GM18951 (cell line): Measurements from ENCODE around the gene AKAP14.
"Not testable (repeated sequence)": the region's sequence is repeated elsewhere in the genome, so short reads cannot be mapped to it uniquely, and the experiment has no call there.

Experiments used
- POLR2A ChIP-seq: IDR thresholded peaks from 4 replicates; pipeline ENCODE4 v1.6.1; 2011; ENCODE audit warnings: mild to moderate bottlenecking; ENCODE audit not compliant: insufficient read length, insufficient read depth; ENCODE audit errors: extremely low read depth
- in situ Hi-C: fragments of 300-500 bp; cut with MboI; formaldehyde crosslinking; loops from one replicate; pipeline ENCODE4 v1.12.0; 2022; ENCODE audit warnings: low sequenced_read_pairs, mixed read lengths, inconsistent platforms; ENCODE audit not compliant: unreplicated experiment

AKAP14 gene

GRCh38 chrX:119943185-119943988 is 47.7 kb downstream of the AKAP14 start, which contains the start of gene NKAP:
NKAP (minus strand) TSS chrX:119943751; CDS start chrX:119943605, 146 bp downstream.
- in situ Hi-C loops, result no loop called here

DNA sequence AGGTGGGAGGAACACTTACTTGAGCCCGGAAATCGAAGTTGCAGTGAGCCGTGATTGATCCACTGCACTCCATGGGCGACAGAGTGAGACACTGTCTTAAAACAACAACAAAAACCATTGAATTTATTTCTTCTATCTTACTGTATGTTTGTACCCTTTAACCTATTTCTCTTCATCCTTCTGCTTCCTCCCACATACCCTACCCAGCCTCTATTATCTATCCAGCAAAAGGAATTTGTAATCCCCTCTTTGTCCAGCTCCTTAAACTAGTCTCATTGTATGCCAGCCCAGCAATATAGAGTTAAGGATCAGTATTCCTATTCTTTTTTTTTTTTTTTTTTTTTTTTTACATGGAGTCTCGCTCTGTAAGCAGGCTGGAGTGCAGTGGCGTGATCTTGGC is 49.8 kb downstream of the AKAP14 start:
- TF ChIP-seq POLR2A, result no peak

More at GRCh38 chrX:119943185-119943988, 47.7 kb downstream of the AKAP14 start, which contains the start of gene NKAP:
- TF ChIP-seq POLR2A, result peak; percentile 66

DNA sequence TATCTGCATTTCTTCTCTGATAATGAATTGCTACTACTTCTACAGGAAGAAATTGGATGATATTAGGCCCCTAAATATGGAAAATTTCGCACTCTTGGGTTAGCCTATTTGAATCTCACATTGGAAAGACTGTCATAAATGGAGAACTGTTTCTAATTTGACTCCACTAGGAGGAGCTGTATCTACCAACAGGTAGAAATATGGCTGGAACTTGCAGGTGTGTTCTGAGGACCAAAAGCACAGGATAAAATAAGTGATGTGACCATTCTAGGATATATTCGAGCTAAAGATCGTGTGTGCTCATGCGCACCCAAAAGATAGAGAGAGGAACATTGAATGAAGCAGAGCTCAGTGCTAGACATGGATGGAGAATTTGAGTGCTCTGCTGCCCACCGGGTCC is 52.7 kb downstream of the AKAP14 start:
- no peak for TF ChIP-seq POLR2A

More for the DNA sequence above, 49.8 kb downstream of the AKAP14 start:
- in situ Hi-C loops, result no loop called here

DNA sequence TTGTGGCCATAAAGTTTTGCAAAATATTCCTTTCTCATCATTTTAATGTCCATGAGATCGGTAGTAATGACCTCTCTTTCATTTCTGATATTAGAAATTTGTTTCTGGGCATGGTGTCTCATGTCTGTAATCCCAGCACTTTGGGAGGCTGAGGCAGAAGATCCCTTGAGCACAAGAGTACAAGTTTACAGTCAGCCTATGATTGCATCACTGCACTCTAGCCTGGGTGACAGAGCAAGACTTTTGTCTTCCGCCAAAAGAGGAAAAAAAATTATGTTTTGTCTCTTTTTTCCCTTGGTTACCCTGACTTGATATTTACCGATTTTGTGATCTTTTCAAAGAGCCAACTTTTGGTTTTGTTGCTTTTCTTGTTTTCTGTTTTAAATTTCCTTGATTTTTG is 58.7 kb downstream of the AKAP14 start:
- in situ Hi-C loops, result no loop called here

More for the DNA sequence above, 52.7 kb downstream of the AKAP14 start:
- in situ Hi-C loops, result no loop called here

GRCh38 chrX:119955807-119956570 is 60.3 kb downstream of the AKAP14 start:
- in situ Hi-C loops, result not testable (repeated sequence)

More for the DNA sequence above, 58.7 kb downstream of the AKAP14 start:
- no peak for TF ChIP-seq POLR2A

DNA sequence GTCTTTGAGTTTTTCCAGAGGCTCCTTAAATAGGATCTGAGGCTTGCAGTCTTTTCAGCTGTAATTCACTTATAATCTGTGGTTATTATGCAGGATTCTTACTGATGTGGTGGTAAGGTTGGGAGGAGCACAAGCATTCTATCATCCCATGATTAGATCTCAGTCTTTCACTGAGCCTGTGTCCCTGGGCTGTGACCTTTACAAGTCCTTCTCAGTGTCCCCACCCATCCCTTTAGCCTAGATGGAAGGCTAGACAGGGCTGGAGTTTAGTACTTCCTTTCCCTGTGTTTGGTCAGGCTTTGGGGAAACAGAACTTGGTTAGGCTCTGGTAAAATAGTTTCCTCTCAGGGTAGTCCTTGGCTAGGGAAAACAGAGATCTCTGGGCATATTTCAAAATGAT is 64.9 kb downstream of the AKAP14 start:
- no peak for TF ChIP-seq POLR2A
- in situ Hi-C loops, result no loop called here

- in situ Hi-C loops, result not testable (repeated sequence)
Measured at GRCh38 chrX:119966837-119967236, 71.1 kb downstream of the AKAP14 start.
